NB4 (cell line): ENCODE results near the gene RPS6KA4.

Experiments
- MYC ChIP-seq: IDR thresholded peaks from 2 replicates; pipeline ENCODE4 v1.6.1; 2011; ENCODE audit warnings: low read depth, low read length
- POLR2A ChIP-seq: IDR thresholded peaks from 2 replicates; pipeline ENCODE4 v1.6.1; 2011; ENCODE audit warnings: mild to moderate bottlenecking; ENCODE audit not compliant: insufficient read length; ENCODE audit errors: extremely low read depth
- TF ChIP-seq, protein P1 (sequence below): IDR thresholded peaks from 2 replicates; pipeline ENCODE4 v1.6.1; 2011; ENCODE audit warnings: low read depth, low read length
- TF ChIP-seq, protein P2 (sequence below): IDR thresholded peaks from one replicate; pipeline ENCODE4 v1.5.1; 2012; ENCODE audit warnings: low read depth, low read length

DNA sequence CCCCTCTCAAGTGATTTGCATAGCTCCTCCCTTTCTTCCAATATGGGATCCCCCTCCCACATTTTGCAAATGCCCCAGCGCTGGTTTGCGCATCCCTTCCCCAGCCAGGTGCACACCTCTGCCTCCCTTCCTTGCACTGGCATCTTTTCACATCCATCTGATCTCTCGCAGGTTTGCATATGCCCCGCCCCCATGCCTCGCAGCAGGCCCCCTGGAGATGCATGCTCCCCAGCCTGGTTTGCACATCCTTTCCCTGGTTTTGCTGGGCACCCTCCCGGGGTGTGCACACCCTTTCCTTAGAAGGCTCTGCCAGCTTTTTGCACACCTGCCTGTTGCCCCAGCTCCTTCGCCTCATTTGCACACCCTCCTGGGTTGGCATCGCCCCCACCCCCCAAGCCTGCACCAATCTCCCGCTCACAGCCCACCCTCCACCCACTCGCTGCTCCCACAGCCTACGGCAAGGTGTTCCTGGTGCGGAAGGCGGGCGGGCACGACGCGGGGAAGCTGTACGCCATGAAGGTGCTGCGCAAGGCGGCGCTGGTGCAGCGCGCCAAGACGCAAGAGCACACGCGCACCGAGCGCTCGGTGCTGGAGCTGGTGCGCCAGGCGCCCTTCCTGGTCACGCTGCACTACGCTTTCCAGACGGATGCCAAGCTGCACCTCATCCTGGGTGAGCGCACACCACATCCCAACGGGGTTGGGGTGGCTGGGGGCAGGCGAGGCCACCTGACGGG lies 917 bp downstream of the RPS6KA4 start:
- no peak for TF ChIP-seq POLR2A
- TF ChIP-seq, protein P1, sequence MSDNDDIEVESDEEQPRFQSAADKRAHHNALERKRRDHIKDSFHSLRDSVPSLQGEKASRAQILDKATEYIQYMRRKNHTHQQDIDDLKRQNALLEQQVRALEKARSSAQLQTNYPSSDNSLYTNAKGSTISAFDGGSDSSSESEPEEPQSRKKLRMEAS: no peak
- TF ChIP-seq, protein P2, sequence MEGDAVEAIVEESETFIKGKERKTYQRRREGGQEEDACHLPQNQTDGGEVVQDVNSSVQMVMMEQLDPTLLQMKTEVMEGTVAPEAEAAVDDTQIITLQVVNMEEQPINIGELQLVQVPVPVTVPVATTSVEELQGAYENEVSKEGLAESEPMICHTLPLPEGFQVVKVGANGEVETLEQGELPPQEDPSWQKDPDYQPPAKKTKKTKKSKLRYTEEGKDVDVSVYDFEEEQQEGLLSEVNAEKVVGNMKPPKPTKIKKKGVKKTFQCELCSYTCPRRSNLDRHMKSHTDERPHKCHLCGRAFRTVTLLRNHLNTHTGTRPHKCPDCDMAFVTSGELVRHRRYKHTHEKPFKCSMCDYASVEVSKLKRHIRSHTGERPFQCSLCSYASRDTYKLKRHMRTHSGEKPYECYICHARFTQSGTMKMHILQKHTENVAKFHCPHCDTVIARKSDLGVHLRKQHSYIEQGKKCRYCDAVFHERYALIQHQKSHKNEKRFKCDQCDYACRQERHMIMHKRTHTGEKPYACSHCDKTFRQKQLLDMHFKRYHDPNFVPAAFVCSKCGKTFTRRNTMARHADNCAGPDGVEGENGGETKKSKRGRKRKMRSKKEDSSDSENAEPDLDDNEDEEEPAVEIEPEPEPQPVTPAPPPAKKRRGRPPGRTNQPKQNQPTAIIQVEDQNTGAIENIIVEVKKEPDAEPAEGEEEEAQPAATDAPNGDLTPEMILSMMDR: no peak
- TF ChIP-seq MYC: no peak
